Esophagus squamous epithelium (tissue), 5 donors: ENCODE results near the gene TMEM163. TPM values are rescaled to one million over a fixed set of nuclear protein-coding genes. Genes with fewer than 3 reads are reported as not detected.

Source experiments
- DNase-seq: peaks from one replicate; lab custom pipeline; 2025; lab: John Stamatoyannopoulos, UW
- H3K27ac ChIP-seq, 4 donors: fragments of 200-600 bp; sonication (generic); one replicate each; pipeline ENCODE4 v1.5.1; 2016 to 2019; ENCODE audit warnings: mild to moderate bottlenecking in 1 of 4
- H3K27me3 ChIP-seq, 4 donors: fragments of 200-600 bp; sonication (generic); 1 replicate in 3 of 4; 2 replicates in 1 of 4; pipeline versions ENCODE4 v1.5.1 to v1.6.0; 2017 to 2021; ENCODE audit warnings: antibody characterized with exemption in 1 of 4
- H3K36me3 ChIP-seq, 3 donors: fragments of 200-600 bp; sonication (generic); one replicate each; pipeline ENCODE4 v1.5.1; 2016 to 2019
- H3K4me1 ChIP-seq, 3 donors: fragments of 200-600 bp; sonication (generic); one replicate each; pipeline ENCODE4 v1.5.1; 2017 to 2019
- H3K4me3 ChIP-seq, 4 donors: fragments of 200-600 bp; sonication (generic); 1 replicate in 3 of 4; 2 replicates in 1 of 4; pipeline ENCODE4 v1.5.1; 2016 to 2019; ENCODE audit warnings: mild to moderate bottlenecking in 2 of 4, moderate library complexity in 1 of 4
- H3K9me3 ChIP-seq, 3 donors: fragments of 200-600 bp; sonication (generic); one replicate each; pipeline ENCODE4 v1.5.1; 2016 to 2019
- CTCF ChIP-seq, 6 experiments: fragments of 450-650 bp in 4 of 6; fragments of 200-600 bp in 2 of 6; sonication (generic) in 2 of 6; IDR thresholded peaks; one replicate each; pipeline ENCODE4 v1.5.1; 2016 to 2019; ENCODE audit warnings: antibody characterized with exemption in 6 of 6, mild to moderate bottlenecking in 4 of 6, moderate library complexity in 4 of 6
- POLR2A ChIP-seq, 4 donors: fragments of 450-650 bp; IDR thresholded peaks; one replicate each; pipeline ENCODE4 v1.6.1; 2017; ENCODE audit warnings: antibody characterized with exemption in 4 of 4, mild to moderate bottlenecking in 4 of 4, moderate library complexity in 3 of 4
- WGBS, 2 donors: methylation state at CpG; one replicate each; pipeline ENCODE4 v1.1.5; 2018; 5-methylcytosine and 5-hydroxymethylcytosine counted together
- intact Hi-C: fragments of 100-400 bp; cut with DNase I; formaldehyde crosslinking; loops from one replicate; pipeline ENCODE4 v1.15.0; 2022
- total RNA-seq, 4 donors: library from RNA; depleted of rRNA; stranded (reverse); fragments of >200 nt; gene quantifications; one replicate each; pipeline ENCODE4 v1.1.0, GENCODE V29; 2016
- donor health status: DM: yes; HTN: yes; CAD: no.

TMEM163 gene
- total RNA-seq, 4 donors from 2014 or later: 0.09 to 0.19 (median 0.12) TPM; not detected in 1

GRCh38 chr2:134470561-134471168 is 248.1 kb downstream of the TMEM163 start:
- 86 to 90% methylated on average over 2 to 5 of the region's 8 CpGs for WGBS, 2 donors
- no peaks in the 10 kb centered on the region for H3K27me3 ChIP-seq
- intact Hi-C loops: no loop called here

GRCh38 chr2:134469516-134470115 is 249.2 kb downstream of the TMEM163 start:
- intact Hi-C loops: no loop called here

More at GRCh38 chr2:134470561-134471168, 248.1 kb downstream of the TMEM163 start:
- Histone ChIP-seq H3K9me3 (no peaks in the 10 kb centered on the region), H3K36me3 (no peaks in the 10 kb centered on the region), H3K4me3 (no peak overlapping the region), H3K27ac (no peak overlapping the region), H3K4me1 (no peaks in the 10 kb centered on the region)
- TF ChIP-seq POLR2A (IDR thresholded peaks at IDR 0.05): no peak
- no peak for DNase-seq

DNA sequence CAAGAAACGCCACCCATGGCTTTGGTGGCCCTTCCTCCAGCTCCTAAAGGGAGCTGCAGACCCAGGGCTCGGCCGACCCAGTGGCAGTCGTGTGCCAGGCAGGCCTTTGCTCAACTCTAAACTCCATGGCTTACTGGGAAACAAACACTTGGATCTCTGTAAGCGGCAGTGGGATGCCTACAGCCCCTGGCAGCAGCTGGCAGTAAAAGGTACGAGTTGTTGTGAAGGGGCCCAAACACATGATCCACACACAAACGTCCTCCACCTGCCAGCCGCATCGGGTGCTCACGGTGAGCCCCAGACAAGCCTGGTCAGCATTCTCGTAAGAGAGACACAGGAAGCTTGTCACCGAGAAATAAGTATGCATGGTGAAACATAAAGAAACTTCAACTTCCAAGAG is 250.0 kb downstream of the TMEM163 start:
- WGBS, 2 donors: 81 to 82% methylated on average over 4 to 7 of the region's 12 CpGs

More at GRCh38 chr2:134469516-134470115, 249.2 kb downstream of the TMEM163 start:
- Histone ChIP-seq H3K27ac (no peak overlapping the region), H3K9me3 (no peaks in the 10 kb centered on the region), H3K27me3 (no peaks in the 10 kb centered on the region), H3K4me3 (no peak overlapping the region), H3K36me3 (no peaks in the 10 kb centered on the region), H3K4me1 (no peaks in the 10 kb centered on the region)
- WGBS, 2 donors: 90 to 92% methylated on average over 15 to 18 of the region's 25 CpGs
- TF ChIP-seq POLR2A (IDR thresholded peaks at IDR 0.05): no peak
- TF ChIP-seq CTCF (IDR thresholded peaks at IDR 0.05): no peak
- DNase-seq: no peak

DNA sequence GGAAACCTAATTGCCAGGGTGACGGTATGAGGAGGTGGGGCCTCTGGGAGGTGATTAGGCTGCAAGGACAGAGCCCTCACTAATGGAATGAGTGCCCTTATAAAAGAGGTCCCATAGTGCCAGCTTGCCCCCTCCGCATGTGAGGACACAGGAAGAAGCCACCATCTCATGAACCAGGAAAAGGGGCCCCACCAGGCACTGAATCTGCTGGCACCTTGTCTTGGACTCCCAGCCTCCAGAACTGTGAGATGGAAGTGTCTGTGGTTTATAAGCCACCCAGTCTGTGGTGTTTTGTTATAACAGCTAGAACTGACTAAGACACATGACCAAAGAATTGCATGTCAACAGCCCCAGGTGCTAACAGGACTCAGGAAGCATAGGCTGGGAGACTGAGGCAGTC is 250.6 kb downstream of the TMEM163 start:
- no peak for TF ChIP-seq POLR2A (IDR thresholded peaks at IDR 0.05)
- TF ChIP-seq CTCF (IDR thresholded peaks at IDR 0.05): no peak
- Histone ChIP-seq H3K36me3 (no peaks in the 10 kb centered on the region), H3K9me3 (no peaks in the 10 kb centered on the region), H3K27me3 (no peaks in the 10 kb centered on the region), H3K4me3 (no peak overlapping the region), H3K27ac (no peak overlapping the region), H3K4me1 (no peaks in the 10 kb centered on the region)
- 89 to 94% methylated on average over 2 of the region's 2 CpGs for WGBS, 2 donors
- no peak for DNase-seq
- intact Hi-C loops: no loop called here

More for the DNA sequence above, 250.0 kb downstream of the TMEM163 start:
- Histone ChIP-seq H3K27ac (no peak overlapping the region), H3K36me3 (no peaks in the 10 kb centered on the region), H3K4me1 (no peaks in the 10 kb centered on the region), H3K4me3 (no peak overlapping the region), H3K9me3 (no peaks in the 10 kb centered on the region), H3K27me3 (no peaks in the 10 kb centered on the region)
- TF ChIP-seq POLR2A (IDR thresholded peaks at IDR 0.05): no peak
- TF ChIP-seq CTCF (IDR thresholded peaks at IDR 0.05): no peak
- intact Hi-C loops: no loop called here
- no peak for DNase-seq

GRCh38 chr2:134466141-134466540 is 252.7 kb downstream of the TMEM163 start:
- no peaks in the 10 kb centered on the region for H3K4me1 ChIP-seq
- H3K27ac ChIP-seq: no peak overlapping the region
- intact Hi-C loops: no loop called here
- TF ChIP-seq POLR2A (IDR thresholded peaks at IDR 0.05) (no peak), CTCF (IDR thresholded peaks at IDR 0.05) (peak in 3 of 6 experiments; percentile 6 to 52 (median 21))
- no peaks in the 10 kb centered on the region for H3K36me3 ChIP-seq
- no peaks in the 10 kb centered on the region for H3K9me3 ChIP-seq
- 51 to 57% methylated on average over 3 of the region's 3 CpGs for WGBS, 2 donors
- DNase-seq: no peak
- H3K27me3 ChIP-seq: no peaks in the 10 kb centered on the region
- no peak overlapping the region for H3K4me3 ChIP-seq
